Erythroblast (primary cell): ENCODE measurements around the gene TCF20.

ENCODE experiments used
- GATA1 ChIP-seq: IDR thresholded peaks from 2 replicates; pipeline ENCODE4 v1.6.1; 2011; ENCODE audit warnings: low read depth, mild to moderate bottlenecking, control low read depth, low read length, moderate library complexity
- POLR2A ChIP-seq: IDR thresholded peaks from 2 replicates; pipeline ENCODE4 v1.6.1; 2011; ENCODE audit warnings: mild to moderate bottlenecking, low read length

DNA sequence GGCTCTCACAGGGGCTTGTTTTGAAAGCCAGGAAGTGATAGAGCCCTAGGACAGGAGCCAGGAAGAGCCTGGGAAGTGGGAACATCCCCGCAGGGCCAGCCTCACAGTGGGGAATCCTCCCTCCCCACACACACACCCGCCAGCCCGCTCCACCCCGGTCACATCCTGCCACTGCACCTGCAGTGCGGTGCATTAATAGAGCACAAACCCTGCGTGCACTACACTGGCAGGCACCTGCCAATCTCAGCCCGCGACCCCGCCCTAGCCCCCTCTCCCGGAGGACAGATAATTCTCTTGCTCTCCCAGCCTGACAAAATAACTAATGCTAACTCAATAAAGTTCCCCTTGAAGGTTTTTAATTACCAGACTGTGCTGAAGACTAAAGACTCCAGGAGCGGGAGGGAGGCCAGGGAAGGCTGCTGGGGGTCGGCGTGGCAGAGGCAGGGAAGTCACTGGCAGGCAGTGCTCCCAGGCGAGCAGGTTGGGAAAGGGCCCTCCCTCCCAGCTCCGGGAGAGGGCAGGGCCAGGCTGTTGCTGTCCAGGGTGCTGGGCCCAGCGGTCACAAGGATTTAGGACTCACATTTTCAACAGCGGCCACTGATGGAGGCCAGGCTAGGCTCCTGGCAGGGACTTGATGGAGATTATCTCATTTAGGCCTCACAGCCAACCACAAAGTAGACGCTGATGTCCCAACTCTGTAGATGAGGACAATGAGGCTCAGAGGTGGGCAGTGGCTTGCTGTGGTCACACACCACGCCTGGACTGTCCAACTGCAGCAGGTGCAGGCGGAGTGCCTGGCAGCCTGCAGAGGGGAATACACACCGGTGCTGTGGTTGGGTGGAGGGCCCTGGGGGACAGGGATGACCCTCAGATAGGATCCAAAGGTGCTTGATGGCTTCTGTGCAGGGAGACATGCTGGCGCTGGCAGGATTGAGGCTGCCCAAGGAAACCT, 23.9 kb upstream of the TCF20 start:
- TF ChIP-seq GATA1, result no peak
- TF ChIP-seq POLR2A, result no peak
